Upper lobe of left lung (tissue), 4 donors: Measurements from ENCODE around the gene CLRN3.

Experiments used
- POLR2A ChIP-seq, 4 donors: fragments of 450-650 bp; IDR thresholded peaks; one replicate each; pipeline ENCODE4 v1.5.1; 2016 to 2017; ENCODE audit warnings: antibody characterized with exemption in 4 of 4, mild to moderate bottlenecking in 2 of 4
- POLR2AphosphoS5 ChIP-seq, 2 donors: sonication (generic); formaldehyde crosslinking; IDR thresholded peaks; one replicate each; pipeline ENCODE4 v1.5.1; 2017; ENCODE audit warnings: antibody characterized with exemption in 2 of 2
- TF ChIP-seq, protein P1 (sequence below), 6 experiments: fragments of 450-650 bp in 4 of 6; fragments of 200-600 bp in 2 of 6; sonication (generic) in 2 of 6; IDR thresholded peaks; one replicate each; pipeline ENCODE4 v1.5.1; 2016 to 2019; ENCODE audit warnings: antibody characterized with exemption in 6 of 6

DNA sequence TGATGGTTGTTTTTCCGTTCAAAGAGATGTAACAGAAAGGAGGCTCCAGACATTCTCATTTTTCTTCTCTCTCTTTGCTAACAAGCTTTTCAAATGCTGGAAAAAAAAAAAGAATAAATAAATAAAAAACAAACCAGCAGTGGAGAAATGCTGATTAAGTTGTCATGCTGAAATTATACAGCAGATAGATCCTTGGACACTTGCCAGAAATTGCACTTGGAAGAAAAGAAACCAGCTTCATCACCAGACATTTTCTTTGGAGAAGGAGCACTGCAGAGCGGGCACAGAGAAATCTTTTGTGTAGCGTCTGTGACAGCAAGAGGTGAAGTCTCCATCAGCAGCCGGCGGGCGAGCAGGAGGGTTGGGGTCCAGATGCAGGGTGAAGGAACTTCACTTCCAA lies 55.8 kb downstream of the CLRN3 start:
- TF ChIP-seq, protein P1, sequence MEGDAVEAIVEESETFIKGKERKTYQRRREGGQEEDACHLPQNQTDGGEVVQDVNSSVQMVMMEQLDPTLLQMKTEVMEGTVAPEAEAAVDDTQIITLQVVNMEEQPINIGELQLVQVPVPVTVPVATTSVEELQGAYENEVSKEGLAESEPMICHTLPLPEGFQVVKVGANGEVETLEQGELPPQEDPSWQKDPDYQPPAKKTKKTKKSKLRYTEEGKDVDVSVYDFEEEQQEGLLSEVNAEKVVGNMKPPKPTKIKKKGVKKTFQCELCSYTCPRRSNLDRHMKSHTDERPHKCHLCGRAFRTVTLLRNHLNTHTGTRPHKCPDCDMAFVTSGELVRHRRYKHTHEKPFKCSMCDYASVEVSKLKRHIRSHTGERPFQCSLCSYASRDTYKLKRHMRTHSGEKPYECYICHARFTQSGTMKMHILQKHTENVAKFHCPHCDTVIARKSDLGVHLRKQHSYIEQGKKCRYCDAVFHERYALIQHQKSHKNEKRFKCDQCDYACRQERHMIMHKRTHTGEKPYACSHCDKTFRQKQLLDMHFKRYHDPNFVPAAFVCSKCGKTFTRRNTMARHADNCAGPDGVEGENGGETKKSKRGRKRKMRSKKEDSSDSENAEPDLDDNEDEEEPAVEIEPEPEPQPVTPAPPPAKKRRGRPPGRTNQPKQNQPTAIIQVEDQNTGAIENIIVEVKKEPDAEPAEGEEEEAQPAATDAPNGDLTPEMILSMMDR (IDR thresholded peaks at IDR 0.05) = no peak
- no peak for TF ChIP-seq POLR2A (IDR thresholded peaks at IDR 0.05)
- TF ChIP-seq POLR2AphosphoS5 (IDR thresholded peaks at IDR 0.05) = no peak
